Stimulated activated naive B cell treated with anti-CD40 and anti-IgM and Interleukin-4, amounts not matched to agents 10 μg/mL and 1 μg/mL and 100 μg/mL, for 72 hours (primary cell): ENCODE measurements around the gene IFT81.

Experiments
- ATAC-seq, 2 donors: fragments of 150-1000 bp; cut with Tn5 transposase; replicated peaks; 2 replicates each; pipeline ENCODE4 v1.10.0; 2021; ENCODE audit warnings: moderate library complexity in 1 of 2
- DNase-seq: peaks from one replicate; pipeline ENCODE4 v3.0.0; 2021
- H3K27ac Mint-ChIP-seq: one replicate; pipeline ENCODE4 v1.8.0; 2022; ENCODE audit warnings: mild to moderate bottlenecking, mixed read lengths
- H3K27me3 Mint-ChIP-seq, 2 donors: one replicate each; pipeline ENCODE4 v1.8.0; 2022; ENCODE audit warnings: mixed read lengths in 2 of 2
- H3K36me3 Mint-ChIP-seq, 2 donors: one replicate each; pipeline ENCODE4 v1.8.0; 2022; ENCODE audit warnings: mixed read lengths in 2 of 2, mild to moderate bottlenecking in 1 of 2
- H3K4me1 Mint-ChIP-seq, 2 donors: one replicate each; pipeline ENCODE4 v1.8.0; 2022; ENCODE audit warnings: mixed read lengths in 2 of 2, mild to moderate bottlenecking in 1 of 2
- H3K4me3 Mint-ChIP-seq, 2 donors: one replicate each; pipeline ENCODE4 v1.8.0; 2022; ENCODE audit warnings: mild to moderate bottlenecking in 2 of 2, mixed read lengths in 2 of 2, moderate library complexity in 1 of 2
- H3K9me3 Mint-ChIP-seq, 2 donors: one replicate each; pipeline ENCODE4 v1.8.0; 2022; ENCODE audit warnings: mixed read lengths in 2 of 2, mild to moderate bottlenecking in 1 of 2

The IFT81 gene

GRCh38 chr12:110100315-110100970, 23.7 kb upstream of the IFT81 start:
- H3K4me1 Mint-ChIP-seq = peaks cover 18 to 35% of the 10 kb centered on the region in 2 donors
- H3K9me3 Mint-ChIP-seq = no peaks in the 10 kb centered on the region
- peak overlapping the region; percentile 93 for H3K27ac Mint-ChIP-seq
- no peaks in the 10 kb centered on the region for H3K36me3 Mint-ChIP-seq
- H3K27me3 Mint-ChIP-seq = no peaks in the 10 kb centered on the region
- peak; percentile 98 for ATAC-seq
- H3K4me3 Mint-ChIP-seq = peak overlapping the region; percentile 53 to 64
- peak; percentile 70 for DNase-seq

- no peaks in the 10 kb centered on the region for H3K36me3 Mint-ChIP-seq
- no peaks in the 10 kb centered on the region for H3K27me3 Mint-ChIP-seq
- H3K4me3 Mint-ChIP-seq = no peak overlapping the region
- ATAC-seq = no peak
- peaks cover 18 to 35% of the 10 kb centered on the region in 2 donors for H3K4me1 Mint-ChIP-seq
- H3K27ac Mint-ChIP-seq = no peak overlapping the region
- H3K9me3 Mint-ChIP-seq = no peaks in the 10 kb centered on the region
- peak; percentile 18 for DNase-seq
Measured at GRCh38 chr12:110102255-110102654, 21.9 kb upstream of the IFT81 start.

- Mint-ChIP-seq H3K4me3 (no peak overlapping the region), H3K27ac (peak overlapping the region; percentile 43), H3K36me3 (no peaks in the 10 kb centered on the region), H3K9me3 (no peaks in the 10 kb centered on the region), H3K4me1 (peaks cover 18 to 30% of the 10 kb centered on the region in 2 donors), H3K27me3 (no peaks in the 10 kb centered on the region)
- DNase-seq = no peak
- ATAC-seq = no peak
Measured at GRCh38 chr12:110104188-110105094, 19.7 kb upstream of the IFT81 start.

GRCh38 chr12:110105159-110105558, 19.0 kb upstream of the IFT81 start:
- Mint-ChIP-seq H3K27ac (peak overlapping the region; percentile 43), H3K27me3 (no peaks in the 10 kb centered on the region)

GRCh38 chr12:110105986-110106385, 18.2 kb upstream of the IFT81 start:
- H3K27me3 Mint-ChIP-seq = no peaks in the 10 kb centered on the region
- H3K4me1 Mint-ChIP-seq = peaks cover 12 to 16% of the 10 kb centered on the region in 2 donors
- no peak overlapping the region for H3K4me3 Mint-ChIP-seq
- no peak for DNase-seq
- H3K9me3 Mint-ChIP-seq = no peaks in the 10 kb centered on the region
- ATAC-seq = no peak
- no peak overlapping the region for H3K27ac Mint-ChIP-seq
- no peaks in the 10 kb centered on the region for H3K36me3 Mint-ChIP-seq

More at GRCh38 chr12:110105159-110105558, 19.0 kb upstream of the IFT81 start:
- Mint-ChIP-seq H3K4me1 (peaks cover 17 to 24% of the 10 kb centered on the region in 2 donors), H3K4me3 (no peak overlapping the region), H3K36me3 (no peaks in the 10 kb centered on the region), H3K9me3 (no peaks in the 10 kb centered on the region)
- ATAC-seq (no peak), DNase-seq (no peak)

- no peaks in the 10 kb centered on the region for H3K36me3 Mint-ChIP-seq
- H3K4me3 Mint-ChIP-seq = no peak overlapping the region
- no peaks in the 10 kb centered on the region for H3K27me3 Mint-ChIP-seq
- no peak overlapping the region for H3K27ac Mint-ChIP-seq
- H3K4me1 Mint-ChIP-seq = peaks cover 5 to 10% of the 10 kb centered on the region in 2 donors
- H3K9me3 Mint-ChIP-seq = no peaks in the 10 kb centered on the region
- ATAC-seq (no peak), DNase-seq (no peak)
Measured at GRCh38 chr12:110107369-110108281, 16.5 kb upstream of the IFT81 start.

- no peaks in the 10 kb centered on the region for H3K36me3 Mint-ChIP-seq
- no peak overlapping the region for H3K4me3 Mint-ChIP-seq
- peaks cover 5 to 10% of the 10 kb centered on the region in 2 donors for H3K4me1 Mint-ChIP-seq
Measured at GRCh38 chr12:110108309-110109036, 15.7 kb upstream of the IFT81 start.

GRCh38 chr12:110109037-110109836, 14.9 kb upstream of the IFT81 start:
- H3K27me3 Mint-ChIP-seq = no peaks in the 10 kb centered on the region
- DNase-seq = no peak
- no peaks in the 10 kb centered on the region for H3K9me3 Mint-ChIP-seq
- H3K36me3 Mint-ChIP-seq = no peaks in the 10 kb centered on the region
- no peak for ATAC-seq
- no peak overlapping the region for H3K4me3 Mint-ChIP-seq
- H3K27ac Mint-ChIP-seq = no peak overlapping the region
- peaks cover 5 to 16% of the 10 kb centered on the region in 2 donors for H3K4me1 Mint-ChIP-seq

More at GRCh38 chr12:110108309-110109036, 15.7 kb upstream of the IFT81 start:
- ATAC-seq (no peak), DNase-seq (no peak)
- no peaks in the 10 kb centered on the region for H3K9me3 Mint-ChIP-seq
- H3K27me3 Mint-ChIP-seq = no peaks in the 10 kb centered on the region
- no peak overlapping the region for H3K27ac Mint-ChIP-seq

- ATAC-seq (no peak), DNase-seq (no peak)
- Mint-ChIP-seq H3K9me3 (no peaks in the 10 kb centered on the region), H3K27me3 (no peaks in the 10 kb centered on the region), H3K4me3 (no peak overlapping the region), H3K36me3 (no peaks in the 10 kb centered on the region), H3K27ac (no peak overlapping the region), H3K4me1 (peaks cover 1 to 8% of the 10 kb centered on the region in 2 donors)
Measured at GRCh38 chr12:110109837-110110535, 14.2 kb upstream of the IFT81 start.

- no peak for DNase-seq
- Mint-ChIP-seq H3K36me3 (no peaks in the 10 kb centered on the region), H3K27me3 (no peaks in the 10 kb centered on the region), H3K9me3 (no peaks in the 10 kb centered on the region), H3K27ac (no peak overlapping the region), H3K4me3 (no peak overlapping the region), H3K4me1 (peaks cover 0 to 6% of the 10 kb centered on the region in 2 donors)
- no peak for ATAC-seq
Measured at GRCh38 chr12:110111476-110112334, 12.5 kb upstream of the IFT81 start.

- no peak for ATAC-seq
- Mint-ChIP-seq H3K36me3 (no peaks in the 10 kb centered on the region), H3K4me1 (peaks cover 0 to 6% of the 10 kb centered on the region in 2 donors), H3K27me3 (no peaks in the 10 kb centered on the region), H3K4me3 (no peak overlapping the region), H3K9me3 (no peaks in the 10 kb centered on the region), H3K27ac (no peak overlapping the region)
- no peak for DNase-seq
Measured at GRCh38 chr12:110112335-110112660, 11.9 kb upstream of the IFT81 start.

- no peak for ATAC-seq
- Mint-ChIP-seq H3K27ac (no peak overlapping the region), H3K36me3 (no peaks in the 10 kb centered on the region), H3K4me1 (peaks cover 0 to 6% of the 10 kb centered on the region in 2 donors), H3K4me3 (no peak overlapping the region), H3K27me3 (no peaks in the 10 kb centered on the region), H3K9me3 (no peaks in the 10 kb centered on the region)
- DNase-seq = no peak
Measured at GRCh38 chr12:110114528-110114937, 9.6 kb upstream of the IFT81 start.
